ENCODE data around the gene LIN28B.
"Not testable (repeated sequence)": the region's sequence is repeated elsewhere in the genome, so short reads cannot be mapped to it uniquely, and the experiment has no call there.

LIN28B gene

DNA sequence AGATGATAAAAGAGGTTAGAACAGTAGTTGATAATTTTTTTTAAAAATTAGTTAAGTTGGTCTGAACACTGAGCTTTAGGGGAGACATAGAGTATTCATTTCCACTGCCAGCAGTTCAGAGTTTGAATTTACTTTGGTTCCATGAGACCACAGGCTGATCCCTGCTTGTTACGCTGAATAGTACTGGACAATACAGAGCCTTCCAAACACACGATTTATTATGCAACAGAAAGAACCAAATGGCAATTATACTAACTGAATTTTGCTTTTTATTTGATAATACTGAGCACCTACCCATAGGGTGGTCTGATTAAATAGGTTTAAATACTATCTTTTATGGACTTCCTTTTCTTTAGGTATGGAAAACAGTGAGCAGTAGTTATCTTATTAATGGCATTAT is 111.5 kb downstream of the LIN28B start:
- TF ChIP-seq, protein P1, sequence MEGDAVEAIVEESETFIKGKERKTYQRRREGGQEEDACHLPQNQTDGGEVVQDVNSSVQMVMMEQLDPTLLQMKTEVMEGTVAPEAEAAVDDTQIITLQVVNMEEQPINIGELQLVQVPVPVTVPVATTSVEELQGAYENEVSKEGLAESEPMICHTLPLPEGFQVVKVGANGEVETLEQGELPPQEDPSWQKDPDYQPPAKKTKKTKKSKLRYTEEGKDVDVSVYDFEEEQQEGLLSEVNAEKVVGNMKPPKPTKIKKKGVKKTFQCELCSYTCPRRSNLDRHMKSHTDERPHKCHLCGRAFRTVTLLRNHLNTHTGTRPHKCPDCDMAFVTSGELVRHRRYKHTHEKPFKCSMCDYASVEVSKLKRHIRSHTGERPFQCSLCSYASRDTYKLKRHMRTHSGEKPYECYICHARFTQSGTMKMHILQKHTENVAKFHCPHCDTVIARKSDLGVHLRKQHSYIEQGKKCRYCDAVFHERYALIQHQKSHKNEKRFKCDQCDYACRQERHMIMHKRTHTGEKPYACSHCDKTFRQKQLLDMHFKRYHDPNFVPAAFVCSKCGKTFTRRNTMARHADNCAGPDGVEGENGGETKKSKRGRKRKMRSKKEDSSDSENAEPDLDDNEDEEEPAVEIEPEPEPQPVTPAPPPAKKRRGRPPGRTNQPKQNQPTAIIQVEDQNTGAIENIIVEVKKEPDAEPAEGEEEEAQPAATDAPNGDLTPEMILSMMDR (IDR thresholded peaks at IDR 0.05; ENCODE audit: extremely low read depth, missing control alignments): no peak
- no peak for DNase-seq (ENCODE audit: low spot score)

DNA sequence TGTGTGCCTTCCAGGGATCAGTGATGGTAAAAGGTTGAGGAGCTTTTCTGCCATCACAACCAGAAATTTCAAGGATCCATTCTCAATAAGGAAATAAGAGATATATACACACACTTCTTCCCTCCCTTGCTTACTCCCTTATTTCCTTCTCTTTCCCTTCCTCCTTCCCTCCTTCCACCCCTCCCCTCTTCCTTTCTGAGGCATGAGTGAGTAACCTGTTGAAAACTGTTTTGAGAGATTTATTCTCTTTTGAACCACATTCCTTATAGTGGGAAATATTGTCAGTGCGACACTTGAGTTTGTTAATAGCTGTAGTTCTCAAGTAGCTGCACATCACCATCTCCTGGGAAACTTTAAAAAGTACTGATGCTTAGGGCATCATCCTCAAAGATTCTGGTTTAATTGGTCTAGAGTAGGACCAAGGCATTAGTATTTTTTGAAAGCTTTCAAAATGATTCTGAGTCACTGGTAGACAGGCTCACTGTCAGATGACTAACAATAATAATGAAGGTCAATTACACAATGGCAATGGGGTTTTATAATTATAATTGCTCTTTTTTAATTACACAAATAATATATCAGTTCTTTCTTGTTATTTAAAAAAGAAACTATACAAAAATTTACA is 113.0 kb downstream of the LIN28B start:
- TF ChIP-seq, protein P1 (IDR thresholded peaks at IDR 0.05; ENCODE audit: extremely low read depth, missing control alignments): no peak
- DNase-seq (ENCODE audit: low spot score): no peak

DNA sequence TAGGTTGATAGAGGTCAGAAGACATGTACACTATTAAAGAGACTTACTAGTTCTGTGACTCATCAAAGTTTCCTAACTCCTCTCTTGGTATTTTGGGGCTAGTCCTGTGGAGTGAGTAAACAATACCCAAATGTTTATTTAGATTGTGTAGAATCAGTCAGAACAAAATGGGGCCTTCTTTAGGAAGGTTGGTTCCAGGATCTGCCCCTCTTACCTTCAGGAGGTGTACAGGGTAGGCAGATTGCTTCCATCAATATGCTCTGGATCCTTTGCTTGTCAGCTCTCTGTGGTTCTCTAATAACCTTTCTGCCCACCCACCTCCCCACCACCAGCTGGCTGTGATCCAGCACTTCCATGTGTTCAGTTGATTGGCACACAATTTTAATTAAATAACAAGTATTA is 115.9 kb downstream of the LIN28B start:
- TF ChIP-seq, protein P1 (IDR thresholded peaks at IDR 0.05; ENCODE audit: extremely low read depth, missing control alignments): no peak
- no peak for DNase-seq (ENCODE audit: low spot score)

DNA sequence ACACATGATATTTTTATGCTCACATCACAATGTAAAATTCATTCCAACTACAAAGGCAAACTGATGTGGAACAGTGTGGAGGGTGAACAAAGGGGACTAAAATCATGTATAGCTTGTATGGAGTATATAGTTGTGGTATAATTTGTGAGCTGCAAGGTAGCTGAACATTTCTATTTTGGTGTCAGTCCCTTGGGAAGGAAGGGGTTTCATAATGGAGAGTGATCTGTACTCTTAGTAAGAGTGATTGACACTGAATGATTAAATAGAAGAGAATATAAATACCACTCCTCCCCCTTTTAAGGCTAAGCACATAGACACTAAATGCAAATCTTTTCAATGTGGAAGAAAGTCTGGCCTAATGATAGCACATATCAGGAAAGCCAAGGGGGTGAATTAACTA is 118.3 kb downstream of the LIN28B start:
- TF ChIP-seq, protein P1 (IDR thresholded peaks at IDR 0.05; ENCODE audit: extremely low read depth, missing control alignments): no peak
- DNase-seq (ENCODE audit: low spot score): no peak

DNA sequence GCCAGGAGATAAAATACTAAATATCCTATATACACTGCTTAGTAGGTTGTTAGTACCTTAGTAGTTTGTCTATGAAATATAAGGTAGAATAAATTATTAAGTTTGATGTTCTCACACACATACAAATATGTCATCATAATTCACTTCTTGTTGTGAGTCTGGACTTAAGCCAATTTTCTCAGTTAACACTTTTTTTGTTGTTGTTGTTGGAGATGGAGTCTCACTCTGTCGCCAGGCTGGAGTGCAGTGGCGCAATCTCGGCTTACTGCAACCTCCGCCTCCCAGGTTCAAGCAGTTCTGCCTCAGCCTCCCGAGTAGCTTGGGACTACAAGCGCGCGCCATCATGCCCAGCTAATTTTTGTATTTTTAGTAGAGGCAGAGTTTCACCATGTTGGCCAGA is 119.5 kb downstream of the LIN28B start:
- not testable (repeated sequence) for DNase-seq (ENCODE audit: low spot score)

DNA sequence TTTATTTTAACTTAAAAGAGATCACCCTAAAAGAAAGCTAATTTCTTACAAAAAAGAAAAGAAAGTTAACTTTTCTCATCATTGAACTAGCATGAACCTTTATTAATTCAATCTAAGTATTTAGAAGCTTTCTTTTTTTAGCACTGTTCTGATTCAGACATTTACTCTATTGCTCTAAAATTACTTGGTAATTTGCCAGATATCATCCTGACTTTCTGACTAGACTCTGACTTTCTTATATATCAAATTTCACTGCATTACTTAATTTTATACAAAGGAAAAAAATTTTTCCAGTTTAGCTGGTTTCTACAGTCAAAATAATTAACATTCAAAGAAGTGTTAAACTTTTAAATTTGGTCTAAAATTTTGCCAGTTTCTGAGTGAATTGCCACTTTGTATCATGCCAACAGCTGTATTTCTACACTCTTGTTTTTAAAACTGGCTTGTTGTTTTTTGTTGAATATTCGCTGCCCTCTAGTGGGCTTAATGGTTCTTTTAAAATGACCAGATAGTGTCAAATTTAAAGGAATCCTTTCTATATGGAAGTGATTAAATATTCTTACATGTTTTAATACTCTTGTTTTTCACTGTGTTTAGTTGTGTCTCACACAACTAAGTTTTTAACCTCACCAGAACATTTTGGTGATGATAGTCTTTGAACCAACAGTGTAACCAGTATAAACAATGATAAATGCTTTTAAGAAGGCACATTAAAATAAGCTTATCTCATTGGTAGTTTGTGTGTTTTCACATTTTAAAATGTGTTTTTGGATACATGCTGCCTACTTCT is 120.9 kb downstream of the LIN28B start:
- peak; percentile 25 for DNase-seq (ENCODE audit: low spot score)

DNA sequence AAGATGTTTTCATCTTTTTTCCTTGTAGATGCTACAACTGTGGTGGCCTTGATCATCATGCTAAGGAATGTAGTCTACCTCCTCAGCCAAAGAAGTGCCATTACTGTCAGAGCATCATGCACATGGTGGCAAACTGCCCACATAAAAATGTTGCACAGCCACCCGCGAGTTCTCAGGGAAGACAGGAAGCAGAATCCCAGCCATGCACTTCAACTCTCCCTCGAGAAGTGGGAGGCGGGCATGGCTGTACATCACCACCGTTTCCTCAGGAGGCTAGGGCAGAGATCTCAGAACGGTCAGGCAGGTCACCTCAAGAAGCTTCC is 121.4 kb downstream of the LIN28B start:
- DNase-seq (ENCODE audit: low spot score): no peak
- TF ChIP-seq, protein P1 (IDR thresholded peaks at IDR 0.05; ENCODE audit: extremely low read depth, missing control alignments): no peak

More for the DNA sequence above, 120.9 kb downstream of the LIN28B start:
- TF ChIP-seq, protein P1 (IDR thresholded peaks at IDR 0.05; ENCODE audit: extremely low read depth, missing control alignments): no peak

DNA sequence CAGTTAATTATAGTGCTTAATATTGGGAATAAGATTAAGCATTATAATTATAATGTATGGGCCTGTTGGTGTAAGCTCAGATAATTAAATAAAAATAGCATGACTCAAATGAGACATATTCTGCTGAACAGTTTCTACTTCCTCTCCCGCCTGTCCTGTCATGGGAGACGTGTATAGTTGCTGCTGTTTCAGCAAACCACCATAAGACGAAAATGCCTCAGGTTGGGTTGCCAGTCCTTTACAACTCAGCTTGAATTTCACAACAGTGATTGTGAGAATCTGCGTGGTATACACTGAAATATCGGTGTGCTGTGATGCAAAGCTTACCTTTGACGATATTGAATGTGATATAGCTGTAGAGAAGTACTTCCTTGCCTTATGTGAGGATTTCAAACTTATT is 123.4 kb downstream of the LIN28B start:
- DNase-seq (ENCODE audit: low spot score): no peak
- TF ChIP-seq, protein P1 (IDR thresholded peaks at IDR 0.05; ENCODE audit: extremely low read depth, missing control alignments): no peak

DNA sequence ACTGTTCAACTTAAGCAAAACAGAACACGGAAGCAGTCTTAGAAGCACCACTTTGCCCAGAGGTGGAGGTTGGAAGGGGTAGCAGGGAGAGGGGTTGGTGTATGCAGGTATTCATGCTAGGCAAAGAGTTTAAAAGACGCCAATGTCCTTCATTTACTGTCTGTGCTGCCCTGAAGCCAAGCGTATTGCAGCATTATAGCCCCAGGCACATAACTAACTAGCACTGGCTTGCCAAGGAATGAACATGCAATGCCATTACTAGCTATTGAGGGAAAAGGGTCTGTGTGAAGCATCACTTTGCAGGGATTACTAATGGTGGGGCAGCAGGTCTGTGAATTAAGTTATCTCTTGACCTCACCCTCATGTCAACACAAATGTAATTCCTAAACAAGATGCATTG is 124.8 kb downstream of the LIN28B start:
- DNase-seq (ENCODE audit: low spot score): not testable (repeated sequence)
